SK-N-SH treated with all-trans-retinoic acid at 6 μM for 48 hours (cell line): ENCODE data around the gene SLC5A10.

Source experiments
- ATAC-seq: fragments of 200-7000 bp; cut with Tn5 transposase; 3 replicates; pipeline ENCODE4 v1.9.1; 2020; ENCODE audit warnings: mild to moderate bottlenecking, moderate library complexity
- ARNTL ChIP-seq: fragments of 450-650 bp; formaldehyde crosslinking; IDR thresholded peaks from 2 replicates; pipeline ENCODE4 v1.5.0; 2020; ENCODE audit warnings: low read depth, mild to moderate bottlenecking, moderate library complexity, borderline replicate concordance
- BACH2 ChIP-seq: fragments of 250-450 bp; sonication (Bioruptor Pico); IDR thresholded peaks from 2 replicates; pipeline ENCODE4 v1.9.0; 2021; ENCODE audit warnings: mild to moderate bottlenecking, borderline replicate concordance
- CREB5 ChIP-seq: fragments of 250-450 bp; sonication (Bioruptor Pico); IDR thresholded peaks from 2 replicates; pipeline ENCODE4 v1.5.1; 2020; ENCODE audit warnings: low read depth, mild to moderate bottlenecking, moderate library complexity
- CSDC2 ChIP-seq: fragments of 250-450 bp; sonication (Bioruptor Pico); IDR thresholded peaks from 2 replicates; pipeline ENCODE4 v1.5.0; 2020; ENCODE audit warnings: mild to moderate bottlenecking, moderate library complexity
- CSRNP3 ChIP-seq: fragments of 250-450 bp; sonication (Bioruptor Pico); IDR thresholded peaks from 2 replicates; pipeline ENCODE4 v1.5.1; 2021; ENCODE audit warnings: mild to moderate bottlenecking, moderate library complexity
- ESRRG ChIP-seq: fragments of 250-450 bp; sonication (Bioruptor Pico); IDR thresholded peaks from 2 replicates; pipeline ENCODE4 v1.6.1; 2021; ENCODE audit warnings: mild to moderate bottlenecking
- GLIS3 ChIP-seq: fragments of 250-450 bp; sonication (Bioruptor Pico); IDR thresholded peaks from 2 replicates; pipeline ENCODE4 v1.5.0; 2020; ENCODE audit warnings: mild to moderate bottlenecking, moderate library complexity
- ISL1 ChIP-seq: fragments of 250-450 bp; sonication (Bioruptor Pico); IDR thresholded peaks from 2 replicates; pipeline ENCODE4 v2.1.2; 2022; ENCODE audit warnings: mild to moderate bottlenecking, moderate library complexity
- OSR1 ChIP-seq: fragments of 250-450 bp; sonication (Bioruptor Pico); IDR thresholded peaks from 2 replicates; pipeline ENCODE4 v1.8.0; 2022; ENCODE audit warnings: moderate library complexity, mild to moderate bottlenecking, inconsistent platforms
- POU6F1 ChIP-seq: fragments of 250-450 bp; sonication (Bioruptor Pico); IDR thresholded peaks from 2 replicates; pipeline ENCODE4 v1.8.0; 2021; ENCODE audit warnings: low read depth, mild to moderate bottlenecking, moderate library complexity, borderline replicate concordance
- RARB ChIP-seq: fragments of 250-450 bp; sonication (Bioruptor Pico); IDR thresholded peaks from 2 replicates; pipeline ENCODE4 v1.8.0; 2021; ENCODE audit warnings: mild to moderate bottlenecking, moderate library complexity
- SNAI2 ChIP-seq: fragments of 250-450 bp; sonication (Bioruptor Pico); IDR thresholded peaks from 2 replicates; pipeline ENCODE4 v1.5.0; 2020; ENCODE audit warnings: mild to moderate bottlenecking, moderate library complexity
- TCF4 ChIP-seq: fragments of 250-450 bp; sonication (Bioruptor Pico); IDR thresholded peaks from 2 replicates; pipeline ENCODE4 v1.8.0; 2021; ENCODE audit warnings: mild to moderate bottlenecking, moderate library complexity, borderline replicate concordance
- TOX ChIP-seq: fragments of 250-450 bp; sonication (Bioruptor Pico); IDR thresholded peaks from 2 replicates; pipeline ENCODE4 v1.8.0; 2021; ENCODE audit warnings: mild to moderate bottlenecking, moderate library complexity, borderline replicate concordance
- TSHZ2 ChIP-seq: fragments of 250-450 bp; sonication (Bioruptor Pico); IDR thresholded peaks from 2 replicates; pipeline ENCODE4 v1.5.0; 2020; ENCODE audit warnings: mild to moderate bottlenecking, moderate library complexity
- ZFP3 ChIP-seq: fragments of 250-450 bp; sonication (Bioruptor Pico); IDR thresholded peaks from 2 replicates; pipeline ENCODE4 v1.5.0; 2020; ENCODE audit warnings: mild to moderate bottlenecking, moderate library complexity
- ZFP30 ChIP-seq: fragments of 450-650 bp; formaldehyde crosslinking; IDR thresholded peaks from 2 replicates; pipeline ENCODE4 v1.5.0; 2022; ENCODE audit warnings: mild to moderate bottlenecking, moderate library complexity
- ZNF565 ChIP-seq: fragments of 450-650 bp; formaldehyde crosslinking; conservative IDR thresholded peaks from 2 replicates; pipeline ENCODE4 v1.5.0; 2020; ENCODE audit warnings: low read depth, mild to moderate bottlenecking, moderate library complexity
- ZNF70 ChIP-seq: fragments of 450-650 bp; formaldehyde crosslinking; IDR thresholded peaks from 2 replicates; pipeline ENCODE4 v1.5.0; 2020; ENCODE audit warnings: mild to moderate bottlenecking, moderate library complexity
- ZNF8 ChIP-seq: fragments of 450-650 bp; formaldehyde crosslinking; IDR thresholded peaks from 2 replicates; pipeline ENCODE4 v1.5.0; 2020; ENCODE audit warnings: mild to moderate bottlenecking, moderate library complexity
- TF ChIP-seq, protein P1 (sequence below): fragments of 250-450 bp; sonication (Bioruptor Pico); IDR thresholded peaks from 2 replicates; pipeline ENCODE4 v1.8.0; 2020; ENCODE audit warnings: mild to moderate bottlenecking, moderate library complexity, borderline replicate concordance

Gene SLC5A10

GRCh38 chr17:18974407-18975149 is 22.6 kb downstream of the SLC5A10 start:
- no peak for ATAC-seq
- no peak for TF ChIP-seq ISL1 (CRISPR knock-in tag)

DNA sequence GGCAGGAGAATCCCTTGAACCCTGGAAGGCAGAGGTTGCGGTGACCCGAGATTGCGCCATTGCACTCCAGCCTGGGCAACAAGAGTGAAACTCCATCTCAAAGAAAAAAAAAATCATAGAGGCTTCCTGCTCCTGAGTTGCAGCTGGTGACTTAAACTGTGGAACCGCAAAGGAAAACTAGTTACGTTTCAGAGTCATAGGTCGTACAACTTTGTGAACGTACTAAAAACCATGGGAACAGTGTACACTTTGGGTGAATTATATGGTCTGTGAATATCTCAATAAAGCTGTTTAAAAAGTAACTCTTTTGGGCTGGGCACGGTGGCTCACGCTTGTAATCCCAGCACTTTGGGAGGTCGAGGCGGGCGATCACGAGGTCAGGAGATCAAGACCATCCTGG is 23.6 kb downstream of the SLC5A10 start:
- ATAC-seq, result no peak
- TF ChIP-seq ISL1 (CRISPR knock-in tag) (no peak), ZNF8 (CRISPR knock-in tag) (no peak)

DNA sequence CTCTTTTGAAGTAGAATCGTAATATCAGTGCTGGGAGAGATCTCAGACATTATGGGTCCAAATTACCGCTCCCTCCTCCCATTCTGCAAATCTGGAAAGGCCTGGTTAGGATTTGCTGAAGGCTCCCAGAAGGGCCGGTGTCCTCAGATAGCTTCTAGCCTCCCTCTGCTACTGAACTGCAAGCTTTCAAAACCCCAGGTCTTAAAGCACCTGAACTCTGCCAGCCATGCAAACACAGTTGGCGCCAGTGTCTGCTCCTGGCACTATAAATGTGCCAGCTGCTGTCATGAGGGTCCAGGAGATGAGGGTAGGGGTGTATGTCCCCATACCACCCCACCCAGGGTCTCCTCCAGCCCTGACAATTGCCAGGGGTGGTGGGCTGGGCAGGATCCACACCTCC is 24.2 kb downstream of the SLC5A10 start:
- TF ChIP-seq CSDC2, result no peak
- no peak for TF ChIP-seq ZNF565 (CRISPR knock-in tag)
- TF ChIP-seq TOX (CRISPR knock-in tag), result no peak
- TF ChIP-seq CREB5 (CRISPR knock-in tag), result no peak
- TF ChIP-seq ESRRG (CRISPR knock-in tag), result no peak
- TF ChIP-seq GLIS3 (CRISPR knock-in tag), result no peak
- no peak for TF ChIP-seq TSHZ2 (CRISPR knock-in tag)
- TF ChIP-seq OSR1 (CRISPR knock-in tag), result no peak
- TF ChIP-seq SNAI2 (CRISPR knock-in tag), result no peak
- no peak for TF ChIP-seq BACH2 (CRISPR knock-in tag)
- TF ChIP-seq ZNF70 (CRISPR knock-in tag), result no peak
- TF ChIP-seq ZFP30 (CRISPR knock-in tag), result no peak

GRCh38 chr17:18977021-18977420 is 25.1 kb downstream of the SLC5A10 start:
- no peak for ATAC-seq
- TF ChIP-seq ZFP30 (CRISPR knock-in tag) (no peak), POU6F1 (CRISPR knock-in tag) (no peak), RARB (CRISPR knock-in tag) (no peak), ZNF8 (CRISPR knock-in tag) (no peak), GLIS3 (CRISPR knock-in tag) (no peak), TCF4 (CRISPR knock-in tag) (no peak), ZFP3 (CRISPR knock-in tag) (no peak), OSR1 (CRISPR knock-in tag) (no peak), ESRRG (CRISPR knock-in tag) (no peak), SNAI2 (CRISPR knock-in tag) (no peak), TSHZ2 (CRISPR knock-in tag) (no peak), CREB5 (CRISPR knock-in tag) (no peak), ZNF565 (CRISPR knock-in tag) (no peak), CSRNP3 (CRISPR knock-in tag) (no peak), ISL1 (CRISPR knock-in tag) (no peak), CSDC2 (no peak), BACH2 (CRISPR knock-in tag) (no peak), ARNTL (no peak)
- TF ChIP-seq, protein P1, sequence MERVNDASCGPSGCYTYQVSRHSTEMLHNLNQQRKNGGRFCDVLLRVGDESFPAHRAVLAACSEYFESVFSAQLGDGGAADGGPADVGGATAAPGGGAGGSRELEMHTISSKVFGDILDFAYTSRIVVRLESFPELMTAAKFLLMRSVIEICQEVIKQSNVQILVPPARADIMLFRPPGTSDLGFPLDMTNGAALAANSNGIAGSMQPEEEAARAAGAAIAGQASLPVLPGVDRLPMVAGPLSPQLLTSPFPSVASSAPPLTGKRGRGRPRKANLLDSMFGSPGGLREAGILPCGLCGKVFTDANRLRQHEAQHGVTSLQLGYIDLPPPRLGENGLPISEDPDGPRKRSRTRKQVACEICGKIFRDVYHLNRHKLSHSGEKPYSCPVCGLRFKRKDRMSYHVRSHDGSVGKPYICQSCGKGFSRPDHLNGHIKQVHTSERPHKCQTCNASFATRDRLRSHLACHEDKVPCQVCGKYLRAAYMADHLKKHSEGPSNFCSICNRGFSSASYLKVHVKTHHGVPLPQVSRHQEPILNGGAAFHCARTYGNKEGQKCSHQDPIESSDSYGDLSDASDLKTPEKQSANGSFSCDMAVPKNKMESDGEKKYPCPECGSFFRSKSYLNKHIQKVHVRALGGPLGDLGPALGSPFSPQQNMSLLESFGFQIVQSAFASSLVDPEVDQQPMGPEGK, result no peak

More for the DNA sequence above, 24.2 kb downstream of the SLC5A10 start:
- no peak for ATAC-seq
